H9 (cell line): ENCODE results near the gene KDM5B. TPM values are rescaled to one million over a fixed set of nuclear protein-coding genes. Genes with fewer than 3 reads are reported as not detected.

Experiments
- DNase-seq: peaks from one replicate; pipeline ENCODE4 v3.0.0-alpha.2; 2017
- H2AFZ ChIP-seq: one replicate; pipeline ENCODE4 v1.6.1; 2013; ENCODE audit warnings: mild to moderate bottlenecking, low read length, control low read depth, moderate library complexity
- H2AK5ac ChIP-seq: 2 replicates; pipeline ENCODE4 v1.6.1; 2013; ENCODE audit warnings: low read length, control low read depth, mixed read lengths; ENCODE audit not compliant: insufficient read length
- H2BK120ac ChIP-seq: one replicate; pipeline ENCODE4 v1.6.1; 2013; ENCODE audit warnings: low read depth, mild to moderate bottlenecking, low read length, control low read depth, inconsistent platforms; ENCODE audit not compliant: poor library complexity, severe bottlenecking
- H2BK12ac ChIP-seq: 2 replicates; pipeline ENCODE4 v1.6.1; 2013; ENCODE audit warnings: low read length, control low read depth, mixed read lengths, low read depth; ENCODE audit not compliant: insufficient read length
- H2BK15ac ChIP-seq: 2 replicates; pipeline ENCODE4 v1.6.1; 2013; ENCODE audit warnings: low read depth, low read length, control low read depth
- H2BK20ac ChIP-seq: one replicate; pipeline ENCODE4 v1.6.1; 2013; ENCODE audit warnings: low read depth, mild to moderate bottlenecking, low read length, control low read depth, inconsistent platforms; ENCODE audit not compliant: poor library complexity, severe bottlenecking
- H2BK5ac ChIP-seq: 2 replicates; pipeline ENCODE4 v1.6.1; 2013; ENCODE audit warnings: low read length, control low read depth, mixed read lengths; ENCODE audit not compliant: insufficient read length
- H3K14ac ChIP-seq: 2 replicates; pipeline ENCODE4 v1.6.1; 2013; ENCODE audit warnings: low read length, control low read depth; ENCODE audit not compliant: insufficient read depth
- H3K18ac ChIP-seq: 2 replicates; pipeline ENCODE4 v1.6.1; 2013; ENCODE audit warnings: low read depth, mild to moderate bottlenecking, mixed read lengths, low read length, control low read depth; ENCODE audit not compliant: insufficient read length
- H3K23ac ChIP-seq: 2 replicates; pipeline ENCODE4 v1.6.1; 2013; ENCODE audit warnings: low read length, control low read depth, mixed read lengths, low read depth; ENCODE audit not compliant: insufficient read length
- H3K23me2 ChIP-seq: 2 replicates; pipeline ENCODE4 v1.6.1; 2013; ENCODE audit warnings: low read depth, mild to moderate bottlenecking, mixed read lengths, low read length, control low read depth; ENCODE audit not compliant: insufficient read length, poor library complexity, severe bottlenecking
- H3K27ac ChIP-seq: 2 replicates; pipeline ENCODE4 v1.5.1; 2013; ENCODE audit warnings: low read length, control low read depth, mixed read lengths, low read depth; ENCODE audit not compliant: insufficient read length
- H3K27me3 ChIP-seq: 2 replicates; pipeline ENCODE4 v1.6.1; 2013; ENCODE audit warnings: low read length, control low read depth, inconsistent platforms; ENCODE audit not compliant: insufficient read depth
- H3K4ac ChIP-seq: 2 replicates; pipeline ENCODE4 v1.6.1; 2013; ENCODE audit warnings: low read depth, mild to moderate bottlenecking, control low read depth, inconsistent platforms, low read length, moderate library complexity
- H3K4me1 ChIP-seq: 2 replicates; pipeline ENCODE4 v1.6.1; 2013; ENCODE audit warnings: low read length, control low read depth, inconsistent platforms; ENCODE audit not compliant: insufficient read depth
- H3K4me2 ChIP-seq: 2 replicates; pipeline ENCODE4 v1.6.1; 2013; ENCODE audit warnings: low read length, control low read depth, mixed read lengths; ENCODE audit not compliant: insufficient read length, insufficient read depth
- H3K56ac ChIP-seq: 2 replicates; pipeline ENCODE4 v1.6.1; 2013; ENCODE audit warnings: low read depth, mild to moderate bottlenecking, mixed read lengths, low read length, control low read depth; ENCODE audit not compliant: insufficient read length
- H3K79me1 ChIP-seq: 2 replicates; pipeline ENCODE4 v1.6.1; 2013; ENCODE audit warnings: low read depth, mild to moderate bottlenecking, moderate library complexity, low read length, control low read depth, inconsistent platforms; ENCODE audit not compliant: insufficient read depth, poor library complexity, severe bottlenecking
- H3K79me2 ChIP-seq: 2 replicates; pipeline ENCODE4 v1.6.1; 2013; ENCODE audit warnings: low read length, control low read depth, inconsistent platforms; ENCODE audit not compliant: insufficient read depth
- H3K9ac ChIP-seq: 2 replicates; pipeline ENCODE4 v1.6.1; 2013; ENCODE audit warnings: low read length, control low read depth, mixed read lengths; ENCODE audit not compliant: insufficient read length; ENCODE audit errors: extremely low read depth
- H3K9me3 ChIP-seq: one replicate; pipeline ENCODE4 v1.6.1; 2013; ENCODE audit warnings: low read depth, low read length, inconsistent platforms; ENCODE audit not compliant: control insufficient read depth
- H3T11ph ChIP-seq: one replicate; pipeline ENCODE4 v1.6.1; 2013; ENCODE audit warnings: mild to moderate bottlenecking, low read length, control low read depth, inconsistent platforms
- H4K20me1 ChIP-seq: one replicate; pipeline ENCODE4 v1.6.1; 2013; ENCODE audit not compliant: control insufficient read depth, insufficient read length, insufficient read depth
- H4K5ac ChIP-seq: 2 replicates; pipeline ENCODE4 v1.6.1; 2013; ENCODE audit warnings: low read depth, mild to moderate bottlenecking, mixed read lengths, low read length, control low read depth; ENCODE audit not compliant: insufficient read length
- H4K8ac ChIP-seq: replicated peaks from 2 replicates; pipeline ENCODE4 v1.6.1; 2013; ENCODE audit warnings: low read length, control low read depth, mixed read lengths, low read depth; ENCODE audit not compliant: insufficient read length
- H4K91ac ChIP-seq: 2 replicates; pipeline ENCODE4 v1.6.1; 2013; ENCODE audit warnings: low read depth, mild to moderate bottlenecking, moderate library complexity, mixed read lengths, low read length, control low read depth; ENCODE audit not compliant: insufficient read length
- H3K27ac Mint-ChIP-seq, 3 experiments: 2 replicates in 2 of 3; 3 replicates in 1 of 3; pipeline ENCODE4 v1.8.0; 2020 to 2021; ENCODE audit warnings: mixed read lengths in 3 of 3, mild to moderate bottlenecking in 1 of 3, moderate library complexity in 1 of 3
- H3K27me3 Mint-ChIP-seq: 2 replicates; pipeline ENCODE4 v1.8.0; 2021; ENCODE audit warnings: low read depth, mild to moderate bottlenecking, moderate library complexity, mixed read lengths
- H3K36me3 Mint-ChIP-seq, 3 experiments: 2 replicates in 2 of 3; 3 replicates in 1 of 3; pipeline ENCODE4 v1.8.0; 2020 to 2021; ENCODE audit warnings: low read depth in 3 of 3, mixed read lengths in 3 of 3; ENCODE audit not compliant: insufficient read depth in 1 of 3
- H3K4me1 Mint-ChIP-seq, 2 experiments: 2 replicates each; pipeline ENCODE4 v1.8.0; 2020; ENCODE audit warnings: mixed read lengths in 2 of 2
- H3K4me3 Mint-ChIP-seq, 2 experiments: 2 replicates in 1 of 2; 3 replicates in 1 of 2; pipeline ENCODE4 v1.8.0; 2020 to 2021; ENCODE audit warnings: mild to moderate bottlenecking in 2 of 2, mixed read lengths in 2 of 2, moderate library complexity in 1 of 2
- H3K9me3 Mint-ChIP-seq, 2 experiments: 2 replicates in 1 of 2; 3 replicates in 1 of 2; pipeline ENCODE4 v1.8.0; 2020; ENCODE audit warnings: mild to moderate bottlenecking in 2 of 2, mixed read lengths in 2 of 2, moderate library complexity in 1 of 2
- CTCF ChIP-seq: fragments of 200-600 bp; sonication (generic); conservative IDR thresholded peaks from 3 replicates; pipeline ENCODE4 v1.8.0; 2021; ENCODE audit warnings: antibody characterized with exemption, mild to moderate bottlenecking
- WGBS: extraction: QIAGEN DNeasy Blood & Tissue Kit; methylation state at CpG from one replicate; pipeline ENCODE4 v1.1.7; 2013; ENCODE audit warnings: missing lambda C conversion rate, low lambda C conversion rate, mixed read lengths; ENCODE audit not compliant: insufficient read length; ENCODE audit errors: extremely low coverage; 5-methylcytosine and 5-hydroxymethylcytosine counted together
- total RNA-seq: library from RNA; stranded (reverse); gene quantifications from 2 replicates; pipeline ENCODE4 v1.2.1, GENCODE V29; 2021

The KDM5B gene
- total RNA-seq, 1 experiment from 2014 or later: 210 TPM

GRCh38 chr1:202854787-202855186, 46.6 kb upstream of the KDM5B start:
- no peaks in the 10 kb centered on the region for H3K4me1 ChIP-seq
- no peak overlapping the region for H3K4me3 Mint-ChIP-seq
- H2BK12ac ChIP-seq: no peak overlapping the region
- no CpG with 5 or more reads among the region's 8 CpGs for WGBS
- H2BK20ac ChIP-seq: no peak overlapping the region
- no peak overlapping the region for H3K9ac ChIP-seq
- DNase-seq: no peak
- no peaks in the 10 kb centered on the region for H3K9me3 ChIP-seq
- H3K27me3 Mint-ChIP-seq: no peaks in the 10 kb centered on the region
- H4K8ac ChIP-seq: no peak overlapping the region
- no peak overlapping the region for H3K18ac ChIP-seq
- peaks cover 8% of the 10 kb centered on the region for H3K79me1 ChIP-seq
- no peak overlapping the region for H3K14ac ChIP-seq
- H3K4me2 ChIP-seq: no peak overlapping the region
- H4K20me1 ChIP-seq: no peaks in the 10 kb centered on the region
- no peak overlapping the region for H3K27ac ChIP-seq
- peaks cover 2 to 4% of the 10 kb centered on the region in 2 experiments for H3K4me1 Mint-ChIP-seq
- no peak overlapping the region for H3K23ac ChIP-seq
- no peak overlapping the region for H2BK5ac ChIP-seq
- no peak overlapping the region for H4K5ac ChIP-seq
- H3K27ac Mint-ChIP-seq: no peak overlapping the region
- no peak overlapping the region for H2BK120ac ChIP-seq
- peaks cover under 1% of the 10 kb centered on the region for H3K23me2 ChIP-seq
- H3K27me3 ChIP-seq: no peaks in the 10 kb centered on the region
- no peak overlapping the region for H3K4ac ChIP-seq
- TF ChIP-seq CTCF: no peak
- H3K56ac ChIP-seq: no peak overlapping the region
- H2AFZ ChIP-seq: no peak overlapping the region
- H4K91ac ChIP-seq: no peak overlapping the region
- H3K9me3 Mint-ChIP-seq: no peaks in the 10 kb centered on the region
- H2BK15ac ChIP-seq: no peak overlapping the region
- no peak overlapping the region for H3T11ph ChIP-seq
- peaks cover 2% of the 10 kb centered on the region; the same call in 1 of the 2 replicates for H3K79me2 ChIP-seq
- peaks cover 19 to 69% (median 52%) of the 10 kb centered on the region in 3 experiments; a peak in 6 of 7 replicates for H3K36me3 Mint-ChIP-seq
- H2AK5ac ChIP-seq: no peak overlapping the region
